Measurements from ENCODE around the gene BEND3. TPM values are rescaled to one million over a fixed set of nuclear protein-coding genes. Genes with fewer than 3 reads are reported as not detected.
A peak's percentile ranks its signal among the peaks of the same experiment; 100 is the strongest.

BEND3 gene
- total RNA-seq, 1 donor from 2014 or later, result 2.6 TPM

GRCh38 chr6:107083921-107084320 is 31.4 kb downstream of the BEND3 start:
- no peak for DNase-seq (ENCODE audit: low read depth)

- no peak for DNase-seq (ENCODE audit: low read depth)
Measured at GRCh38 chr6:107083047-107083768, 32.1 kb downstream of the BEND3 start.

GRCh38 chr6:107082045-107082444 is 33.3 kb downstream of the BEND3 start:
- peak; percentile 20 for DNase-seq (ENCODE audit: low read depth)

- no peak for DNase-seq (ENCODE audit: low read depth)
Measured at GRCh38 chr6:107080036-107080435, 35.3 kb downstream of the BEND3 start.

- DNase-seq (ENCODE audit: low read depth), result peak; percentile 41
Measured at GRCh38 chr6:107079429-107079828, 35.9 kb downstream of the BEND3 start.

- no peak for DNase-seq (ENCODE audit: low read depth)
Measured at GRCh38 chr6:107077710-107078109, 37.6 kb downstream of the BEND3 start.

GRCh38 chr6:107075951-107076381 is 39.3 kb downstream of the BEND3 start:
- DNase-seq (ENCODE audit: low read depth), result peak; percentile 63

- DNase-seq (ENCODE audit: low read depth), result no peak
Measured at GRCh38 chr6:107070686-107071085, 44.6 kb downstream of the BEND3 start.

GRCh38 chr6:107069631-107070548 is 45.4 kb downstream of the BEND3 start:
- DNase-seq (ENCODE audit: low read depth), result no peak

GRCh38 chr6:107068691-107069630 is 46.4 kb downstream of the BEND3 start:
- no peak for DNase-seq (ENCODE audit: low read depth)

- no peak for DNase-seq (ENCODE audit: low read depth)
Measured at GRCh38 chr6:107066697-107067659, 48.3 kb downstream of the BEND3 start.

GRCh38 chr6:107064579-107065065 is 50.7 kb downstream of the BEND3 start:
- DNase-seq (ENCODE audit: low read depth), result peak; percentile 85

GRCh38 chr6:107062691-107063090 is 52.6 kb downstream of the BEND3 start:
- no peak for DNase-seq (ENCODE audit: low read depth)

- no peak for DNase-seq (ENCODE audit: low read depth)
Measured at GRCh38 chr6:107061125-107062020, 53.9 kb downstream of the BEND3 start.

GRCh38 chr6:107060704-107061103 is 54.6 kb downstream of the BEND3 start:
- no peak for DNase-seq (ENCODE audit: low read depth)

GRCh38 chr6:107059606-107060005 is 55.7 kb downstream of the BEND3 start:
- DNase-seq (ENCODE audit: low read depth), result no peak

- no peak for DNase-seq (ENCODE audit: low read depth)
Measured at GRCh38 chr6:107057679-107058078, 57.6 kb downstream of the BEND3 start.

- no peak for DNase-seq (ENCODE audit: low read depth)
Measured at GRCh38 chr6:107056796-107057195, 58.5 kb downstream of the BEND3 start.

- peak; percentile 20 for DNase-seq (ENCODE audit: low read depth)
Measured at GRCh38 chr6:107047807-107048206, 67.5 kb downstream of the BEND3 start.

Measured in myocyte (in vitro differentiated cells).